NB4 (cell line): Measurements from ENCODE around the gene SLIRP.

Experiments used
- CTCF ChIP-seq: IDR thresholded peaks from one replicate; pipeline ENCODE4 v1.5.1; 2012; ENCODE audit warnings: low read depth, low read length
- MYC ChIP-seq: IDR thresholded peaks from 2 replicates; pipeline ENCODE4 v1.6.1; 2011; ENCODE audit warnings: low read depth, low read length
- POLR2A ChIP-seq: IDR thresholded peaks from 2 replicates; pipeline ENCODE4 v1.6.1; 2011; ENCODE audit warnings: mild to moderate bottlenecking; ENCODE audit not compliant: insufficient read length; ENCODE audit errors: extremely low read depth

- no peak for TF ChIP-seq CTCF
- no peak for TF ChIP-seq POLR2A
- TF ChIP-seq MYC: no peak
Measured at GRCh38 chr14:77763316-77763715, 55.4 kb downstream of the SLIRP start.
